Measurements from ENCODE around the gene ZNF724.
"Not testable (repeated sequence)": the region's sequence is repeated elsewhere in the genome, so short reads cannot be mapped to it uniquely, and the experiment has no call there.

Gene ZNF724

DNA sequence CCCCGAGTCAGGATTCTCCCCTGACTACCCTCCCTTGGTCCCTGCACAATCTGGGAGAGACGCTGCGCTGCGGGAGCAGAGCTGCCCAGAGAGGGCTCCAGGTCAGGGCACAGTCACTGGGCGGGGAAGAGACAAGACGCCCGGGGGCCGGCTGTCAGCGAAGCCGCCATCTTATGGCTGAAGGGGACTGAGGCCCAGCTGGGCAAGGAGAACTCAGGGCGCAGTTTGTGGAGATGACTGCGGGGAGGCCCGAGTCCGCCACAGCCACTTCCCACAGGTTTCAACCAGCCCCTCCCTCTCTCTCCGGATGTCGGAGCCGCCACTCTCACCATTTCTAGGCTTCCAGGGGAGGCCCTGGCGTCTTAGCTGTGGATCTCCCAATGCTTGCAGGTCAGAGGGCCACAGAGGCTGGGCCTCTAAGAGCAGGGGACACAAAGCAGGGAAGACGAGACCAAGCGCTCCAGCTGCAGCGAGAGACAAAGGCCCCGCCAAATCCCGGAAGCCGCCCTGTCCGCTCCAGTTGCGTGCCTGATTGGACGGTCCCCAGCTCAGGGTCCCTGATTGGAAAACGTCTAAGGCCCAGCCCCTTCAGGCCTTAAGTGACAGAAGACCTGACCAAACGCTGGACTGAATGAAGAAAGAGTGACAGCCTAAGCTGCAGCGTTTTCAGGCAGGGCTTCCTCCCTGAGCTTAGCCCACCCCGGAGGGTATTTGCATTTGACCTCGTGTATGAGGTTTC, at the start of gene ZNF724:
TSS of gene ZNF724 (minus strand) at position 484 of the 739 bp plus-strand sequence. CDS start at position 332, 152 bp downstream.
- peak; percentile 74 for DNase-seq (ENCODE audit: low read depth)

DNA sequence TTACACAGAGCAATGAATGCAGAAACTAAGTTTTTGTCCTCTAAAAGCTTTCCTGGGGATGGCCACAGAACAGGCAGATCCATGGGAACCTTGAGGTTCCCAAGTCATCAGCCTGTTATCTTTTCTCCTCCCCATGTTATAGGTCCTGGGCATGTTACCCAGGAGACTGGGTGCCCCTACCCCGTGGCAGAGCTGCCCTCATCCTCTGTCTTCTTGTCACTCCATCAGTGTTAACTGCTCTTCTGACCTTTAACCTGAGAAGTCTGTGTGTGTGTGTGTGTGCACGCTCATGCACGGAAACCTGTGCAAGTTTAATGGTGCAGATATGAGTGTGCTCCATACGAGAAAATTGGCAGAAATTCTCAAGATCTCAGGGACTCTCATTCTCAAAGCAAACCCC, 43.9 kb upstream of the ZNF724 start:
- no peak for DNase-seq (ENCODE audit: low read depth)

DNA sequence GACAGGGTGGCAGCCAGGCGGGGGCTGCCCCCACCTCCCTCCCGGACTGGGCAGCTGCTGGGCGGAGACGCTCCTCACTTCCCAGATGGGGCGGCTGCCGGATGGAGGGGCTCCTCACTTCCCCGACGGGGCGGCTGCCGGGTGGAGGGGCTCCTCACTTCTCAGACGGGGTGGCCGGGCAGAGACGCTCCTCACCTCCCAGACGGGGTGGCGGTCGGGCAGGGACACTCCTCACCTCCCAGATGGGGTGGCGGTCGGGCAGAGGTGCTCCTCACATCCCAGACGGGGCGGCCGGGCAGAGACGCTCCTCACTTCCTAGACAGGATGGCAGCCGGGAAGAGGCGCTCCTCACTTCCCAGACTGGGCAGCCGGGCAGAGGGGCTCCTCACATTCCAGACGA, 39.8 kb upstream of the ZNF724 start:
- not testable (repeated sequence) for DNase-seq (ENCODE audit: low read depth)

DNA sequence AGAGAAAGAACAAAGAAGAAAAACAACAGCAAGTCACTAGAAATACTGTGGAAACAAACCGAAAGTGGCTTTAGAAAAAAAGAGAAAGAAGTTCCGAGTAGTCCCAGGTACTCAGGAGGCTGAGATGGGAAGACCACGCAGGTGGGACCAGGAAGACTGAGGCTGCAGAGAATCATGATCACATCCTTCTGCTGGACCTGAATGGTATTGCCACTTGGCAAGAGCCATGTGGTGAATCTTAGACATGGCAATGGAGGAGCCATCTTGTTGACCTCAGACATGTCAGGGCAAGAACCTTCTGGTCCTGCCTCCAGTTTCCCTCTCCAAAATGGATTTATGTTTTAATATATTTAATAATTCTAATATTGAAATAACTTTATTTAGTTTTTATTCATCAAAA, 37.4 kb upstream of the ZNF724 start:
- DNase-seq (ENCODE audit: low read depth) = no peak

DNA sequence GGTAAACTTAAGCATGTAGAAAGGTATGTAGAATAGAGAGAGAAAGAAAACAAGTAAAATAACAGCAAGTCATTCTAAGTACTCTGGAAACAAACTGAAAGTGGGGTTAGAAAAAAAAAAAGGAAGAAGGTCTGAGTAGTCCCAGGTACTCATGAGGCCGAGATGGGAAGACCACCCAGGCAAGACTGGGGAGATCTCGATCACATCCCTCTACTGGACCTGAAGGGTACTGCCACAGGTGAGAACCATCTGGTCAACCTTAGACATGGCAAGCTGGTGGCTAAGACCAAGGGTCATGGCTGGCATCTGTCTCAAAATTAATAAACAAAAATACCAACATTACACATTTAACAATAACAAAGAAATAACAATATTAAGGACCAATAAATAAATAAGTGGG, 36.3 kb upstream of the ZNF724 start:
- no peak for DNase-seq (ENCODE audit: low read depth)

DNA sequence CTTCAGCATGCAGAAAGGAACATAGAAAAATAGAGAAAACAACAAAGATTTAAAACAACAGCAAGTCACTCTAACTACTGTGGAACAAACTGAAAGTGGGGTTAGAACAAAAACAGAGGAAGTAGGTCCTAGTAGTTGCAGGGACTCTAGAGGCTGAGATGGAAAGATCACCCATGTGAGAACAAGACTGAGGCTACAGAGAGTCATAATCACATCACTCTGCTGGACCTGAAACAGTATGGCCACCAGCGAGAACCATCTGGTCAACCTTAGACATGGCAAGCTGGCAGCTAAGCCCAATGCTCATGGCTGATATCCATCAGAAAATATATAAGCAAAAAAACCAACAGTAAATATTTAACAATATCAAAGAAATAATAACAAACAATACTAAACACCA, 35.8 kb upstream of the ZNF724 start:
- no peak for DNase-seq (ENCODE audit: low read depth)

DNA sequence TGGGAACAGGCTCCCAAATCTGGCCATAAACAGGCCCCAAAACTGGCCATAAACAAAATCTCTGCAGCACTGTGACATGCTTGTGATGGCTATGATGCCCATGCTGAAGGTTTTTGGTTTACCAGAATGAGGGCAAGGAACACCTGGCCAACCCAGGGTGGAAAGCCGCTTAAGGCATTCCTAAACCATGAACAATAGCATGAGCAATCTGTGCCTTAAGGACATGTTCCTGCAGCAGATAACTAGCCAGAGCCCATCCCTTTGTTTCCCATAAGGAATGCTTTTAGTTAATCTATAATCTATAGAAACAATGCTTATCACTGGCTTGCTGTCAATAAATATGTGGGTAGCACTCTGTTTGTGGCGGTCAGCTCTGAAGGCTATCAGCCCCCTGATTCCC, 35.1 kb upstream of the ZNF724 start:
- DNase-seq (ENCODE audit: low read depth) = not testable (repeated sequence)

GRCh38 chr19:23283925-23284324, 33.7 kb upstream of the ZNF724 start:
- peak; percentile 42 for DNase-seq (ENCODE audit: low read depth)

DNA sequence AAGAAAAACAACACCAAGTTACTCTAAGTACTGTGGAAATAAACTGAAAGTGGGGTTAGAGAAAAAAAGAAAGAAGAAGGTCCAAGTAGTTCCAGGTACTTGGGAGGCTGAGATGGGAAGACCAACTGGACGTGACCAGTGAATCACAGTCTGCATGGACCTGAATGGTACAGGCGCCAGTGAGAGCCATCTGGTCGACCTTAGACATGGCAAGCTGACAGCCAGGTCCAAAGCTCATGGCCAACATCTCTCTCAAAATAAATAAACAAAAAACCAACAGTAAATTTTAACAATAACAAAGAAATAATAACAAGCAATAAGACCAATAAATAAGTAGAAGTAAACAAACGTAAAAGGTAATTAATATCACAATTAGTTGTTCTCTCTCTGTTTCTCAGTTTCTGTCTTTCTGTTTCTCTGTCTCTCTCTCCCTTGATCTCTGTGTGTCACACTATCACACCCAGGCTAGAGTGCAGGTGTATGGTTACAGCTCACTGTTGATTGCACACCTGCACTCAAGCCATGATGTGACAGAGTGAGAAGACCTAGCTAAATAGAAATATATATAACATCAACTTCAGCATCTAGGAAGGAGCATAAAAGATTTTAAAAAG, 31.6 kb upstream of the ZNF724 start:
- no peak for DNase-seq (ENCODE audit: low read depth)

DNA sequence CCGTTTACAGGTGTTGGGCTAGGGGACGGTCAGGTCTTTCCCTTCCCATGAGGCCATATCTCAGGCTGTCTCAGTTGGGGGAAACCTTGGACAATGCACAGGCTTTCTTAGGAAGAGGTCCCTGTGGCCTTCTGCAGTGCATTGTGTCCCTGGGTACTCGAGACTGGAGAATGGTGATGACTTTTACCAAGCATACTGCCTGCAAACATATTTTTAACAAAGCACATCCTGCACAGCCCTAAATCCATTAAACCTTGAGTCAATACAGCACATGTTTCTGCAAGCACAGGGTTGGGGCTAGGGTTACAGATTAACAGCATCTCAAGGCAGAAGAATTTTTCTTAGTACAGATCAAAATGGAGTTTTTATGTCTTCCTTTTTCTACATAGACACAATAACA, 27.9 kb upstream of the ZNF724 start:
- DNase-seq (ENCODE audit: low read depth) = not testable (repeated sequence)

GRCh38 chr19:23273590-23274412, 23.6 kb upstream of the ZNF724 start:
- peak; percentile 84 for DNase-seq (ENCODE audit: low read depth)

DNA sequence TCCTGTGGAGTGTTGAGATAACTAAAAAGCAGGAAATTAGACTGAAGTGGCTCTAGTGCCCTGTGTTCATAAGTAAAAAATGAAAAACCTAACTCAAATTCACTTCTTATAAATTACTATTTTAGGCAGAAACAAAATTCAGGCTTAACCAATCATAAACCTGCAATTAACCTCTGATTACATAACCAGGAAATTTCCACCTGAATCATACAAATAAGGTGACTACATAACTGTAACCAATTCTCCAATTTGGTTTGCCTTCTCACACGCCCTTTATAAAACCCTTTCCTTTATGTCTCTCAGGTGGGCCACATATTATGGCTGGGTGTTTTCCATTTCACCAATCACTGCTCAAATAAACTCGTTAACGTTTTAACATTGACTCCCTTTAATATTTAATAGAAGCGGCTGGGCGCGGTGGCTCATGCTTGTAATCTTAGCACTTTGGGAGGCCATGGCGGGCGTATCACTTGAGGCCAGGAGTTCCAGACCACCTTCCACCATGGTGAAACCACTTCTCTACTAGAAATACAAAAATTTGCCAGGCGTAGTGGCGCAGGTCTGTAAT, 22.9 kb upstream of the ZNF724 start:
- DNase-seq (ENCODE audit: low read depth) = no peak

GRCh38 chr19:23263870-23264590, 13.8 kb upstream of the ZNF724 start:
- DNase-seq (ENCODE audit: low read depth) = no peak

- no peak for DNase-seq (ENCODE audit: low read depth)
Measured at GRCh38 chr19:23263396-23263795, 13.2 kb upstream of the ZNF724 start.

DNA sequence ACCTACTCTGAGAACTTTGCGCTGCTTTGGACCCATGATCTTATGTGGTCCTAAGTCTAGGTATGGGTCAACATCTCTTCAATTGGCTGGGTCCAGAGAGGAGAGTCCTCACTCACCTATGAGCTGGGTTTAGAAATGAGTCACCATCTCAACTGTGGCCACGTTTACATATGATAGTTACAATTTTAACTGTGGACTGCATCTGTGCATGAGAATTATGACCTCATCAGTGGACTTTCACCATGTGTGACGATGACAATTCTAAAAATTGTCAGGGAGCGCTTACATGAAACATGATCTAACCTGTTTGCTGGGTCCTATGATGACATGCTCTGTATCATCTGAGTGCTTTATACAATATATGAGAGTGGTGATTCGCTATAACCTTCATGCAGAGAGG, 12.7 kb upstream of the ZNF724 start:
- no peak for DNase-seq (ENCODE audit: low read depth)

- DNase-seq (ENCODE audit: low read depth) = no peak
Measured at GRCh38 chr19:23261496-23262020, 11.4 kb upstream of the ZNF724 start.

- no peak for DNase-seq (ENCODE audit: low read depth)
Measured at GRCh38 chr19:23260956-23261355, 10.8 kb upstream of the ZNF724 start.

GRCh38 chr19:23259961-23260360, 9.8 kb upstream of the ZNF724 start:
- no peak for DNase-seq (ENCODE audit: low read depth)

DNA sequence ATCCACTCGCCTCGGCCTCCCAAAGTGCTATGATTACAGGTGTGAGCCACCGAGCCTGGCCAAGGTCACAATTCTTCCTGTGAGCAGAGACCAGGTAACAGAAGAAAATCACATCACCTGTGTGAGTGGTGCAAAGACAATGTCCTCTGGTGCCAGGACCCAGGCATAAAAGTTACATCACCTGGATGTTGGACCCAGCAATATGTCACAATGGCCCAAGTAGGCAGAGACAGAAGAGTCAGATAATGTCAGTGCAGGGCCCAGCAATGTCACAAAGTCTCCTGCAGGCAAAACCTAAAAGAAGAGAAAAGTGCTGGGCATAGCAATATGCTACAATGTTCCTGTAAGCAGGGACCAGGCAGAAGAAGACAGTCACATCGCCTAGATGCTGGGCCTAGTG, 5.5 kb upstream of the ZNF724 start:
- DNase-seq (ENCODE audit: low read depth) = no peak

DNA sequence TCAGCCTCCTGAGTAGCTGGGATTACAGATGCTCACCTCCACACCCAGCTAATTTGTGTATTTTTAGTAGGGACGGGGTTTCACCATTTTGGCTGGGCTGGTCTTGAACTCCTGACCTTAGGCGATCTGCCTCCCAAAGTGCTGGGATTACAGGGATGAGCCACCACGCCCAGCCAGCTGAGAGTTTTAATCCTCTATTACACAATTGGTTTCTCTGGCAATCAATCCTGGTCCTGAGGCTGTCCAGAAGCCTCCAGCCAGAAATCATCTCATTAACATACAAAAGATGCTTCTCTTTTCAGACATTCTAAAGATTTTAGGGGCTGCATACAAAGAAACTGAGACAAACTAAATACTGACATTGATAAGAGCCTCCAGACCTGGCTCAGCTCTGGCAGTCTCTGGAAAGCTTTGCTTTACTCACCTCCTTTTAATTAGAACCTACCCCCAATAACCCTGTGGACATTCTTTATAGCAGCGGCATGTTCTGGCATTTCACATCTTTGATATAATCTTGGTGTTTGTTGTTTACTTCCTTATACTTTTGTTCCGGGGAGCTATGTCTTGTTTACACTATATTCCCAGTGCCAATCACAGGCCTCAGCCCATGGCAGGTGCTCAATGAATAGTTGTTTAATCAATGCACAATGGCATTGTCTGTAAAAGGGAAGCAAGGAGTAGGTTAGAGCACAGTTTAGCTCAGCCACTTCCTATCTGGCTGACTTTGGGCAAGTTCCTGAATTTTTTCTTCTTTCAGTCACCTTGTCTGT, 4.1 kb upstream of the ZNF724 start:
- no peak for DNase-seq (ENCODE audit: low read depth)

GRCh38 chr19:23253256-23253655, 3.1 kb upstream of the ZNF724 start:
- DNase-seq (ENCODE audit: low read depth) = not testable (repeated sequence)

All from stimulated activated CD4-positive, alpha-beta T cell treated with anti-CD3 and anti-CD28 coated beads, Interleukin-2, amount 100 ng/mL, for 4 hours (primary cell).